ENCODE data around the gene LRFN4.

Gene LRFN4

DNA sequence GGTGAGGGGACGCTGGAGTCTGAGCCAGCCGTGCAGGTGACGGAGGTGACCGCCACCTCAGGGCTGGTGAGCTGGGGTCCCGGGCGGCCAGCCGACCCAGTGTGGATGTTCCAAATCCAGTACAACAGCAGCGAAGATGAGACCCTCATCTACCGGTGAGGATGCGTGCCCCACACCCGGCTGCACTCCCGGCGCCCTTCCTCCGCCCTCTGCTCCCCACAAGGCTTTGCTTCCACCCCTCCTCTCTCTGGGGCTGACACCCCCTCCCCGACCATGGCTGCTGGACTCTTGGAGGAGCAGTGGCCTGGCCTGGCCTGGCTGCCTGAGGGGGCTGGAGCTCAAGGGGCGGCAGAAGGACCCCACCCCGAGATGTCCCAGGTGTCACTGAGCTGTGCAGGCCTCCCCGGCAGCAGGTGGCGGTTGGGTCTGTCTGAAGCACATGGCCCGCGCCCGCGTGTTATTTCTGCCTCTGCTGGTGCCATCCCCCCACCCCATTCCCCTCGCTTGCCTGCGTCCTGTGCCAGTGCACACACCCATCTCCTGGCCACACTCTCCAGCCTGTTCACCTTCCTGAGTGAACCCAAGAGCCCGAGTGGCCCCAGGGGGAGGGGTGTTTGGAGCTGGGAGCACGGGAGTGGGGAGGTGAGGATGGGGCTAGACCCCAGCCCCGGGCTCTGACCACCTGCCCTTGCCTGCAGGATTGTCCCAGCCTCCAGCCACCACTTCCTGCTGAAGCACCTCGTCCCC, 2.2 kb downstream of the LRFN4 start:
- DNase-seq = no peak

DNA sequence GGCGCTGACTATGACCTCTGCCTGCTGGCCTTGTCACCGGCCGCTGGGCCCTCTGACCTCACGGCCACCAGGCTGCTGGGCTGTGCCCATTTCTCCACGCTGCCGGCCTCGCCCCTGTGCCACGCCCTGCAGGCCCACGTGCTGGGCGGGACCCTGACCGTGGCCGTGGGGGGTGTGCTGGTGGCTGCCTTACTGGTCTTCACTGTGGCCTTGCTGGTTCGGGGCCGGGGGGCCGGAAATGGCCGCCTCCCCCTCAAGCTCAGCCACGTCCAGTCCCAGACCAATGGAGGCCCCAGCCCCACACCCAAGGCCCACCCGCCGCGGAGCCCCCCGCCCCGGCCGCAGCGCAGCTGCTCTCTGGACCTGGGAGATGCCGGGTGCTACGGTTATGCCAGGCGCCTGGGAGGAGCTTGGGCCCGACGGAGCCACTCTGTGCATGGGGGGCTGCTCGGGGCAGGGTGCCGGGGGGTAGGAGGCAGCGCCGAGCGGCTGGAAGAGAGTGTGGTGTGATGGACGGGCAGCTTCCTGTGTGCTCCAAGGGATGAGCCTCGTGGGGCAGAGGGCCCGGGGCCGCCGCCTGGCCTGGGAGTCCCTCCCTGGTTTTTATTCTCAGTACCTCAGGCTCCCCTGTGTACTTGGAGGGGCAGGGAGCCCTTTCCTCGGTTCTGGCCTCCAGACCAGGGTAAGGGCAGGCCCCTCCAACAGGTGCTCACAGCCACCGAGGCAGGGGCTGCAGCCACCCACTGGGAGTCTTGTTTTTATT, 3.0 kb downstream of the LRFN4 start:
- DNase-seq = no peak

DNA sequence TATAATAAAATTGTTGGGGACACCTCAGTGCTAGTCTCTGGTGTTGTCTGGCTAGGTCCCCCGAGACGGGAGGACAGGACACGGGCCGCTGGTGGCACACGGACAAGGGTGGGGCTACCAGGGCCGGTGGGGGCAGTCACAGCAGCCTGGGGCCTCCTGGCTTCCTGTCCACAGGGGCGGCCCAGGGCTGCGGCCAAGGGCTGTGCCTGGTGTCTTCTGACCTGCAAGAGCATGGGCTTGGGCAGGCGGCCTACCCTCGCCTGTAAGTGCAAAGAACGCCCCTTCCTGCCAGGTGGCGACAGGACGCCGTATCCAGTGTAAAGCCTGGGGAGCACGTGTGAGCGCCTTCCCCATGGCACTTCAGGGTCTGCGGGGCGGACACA, 3.6 kb downstream of the LRFN4 start:
- DNase-seq = no peak

DNA sequence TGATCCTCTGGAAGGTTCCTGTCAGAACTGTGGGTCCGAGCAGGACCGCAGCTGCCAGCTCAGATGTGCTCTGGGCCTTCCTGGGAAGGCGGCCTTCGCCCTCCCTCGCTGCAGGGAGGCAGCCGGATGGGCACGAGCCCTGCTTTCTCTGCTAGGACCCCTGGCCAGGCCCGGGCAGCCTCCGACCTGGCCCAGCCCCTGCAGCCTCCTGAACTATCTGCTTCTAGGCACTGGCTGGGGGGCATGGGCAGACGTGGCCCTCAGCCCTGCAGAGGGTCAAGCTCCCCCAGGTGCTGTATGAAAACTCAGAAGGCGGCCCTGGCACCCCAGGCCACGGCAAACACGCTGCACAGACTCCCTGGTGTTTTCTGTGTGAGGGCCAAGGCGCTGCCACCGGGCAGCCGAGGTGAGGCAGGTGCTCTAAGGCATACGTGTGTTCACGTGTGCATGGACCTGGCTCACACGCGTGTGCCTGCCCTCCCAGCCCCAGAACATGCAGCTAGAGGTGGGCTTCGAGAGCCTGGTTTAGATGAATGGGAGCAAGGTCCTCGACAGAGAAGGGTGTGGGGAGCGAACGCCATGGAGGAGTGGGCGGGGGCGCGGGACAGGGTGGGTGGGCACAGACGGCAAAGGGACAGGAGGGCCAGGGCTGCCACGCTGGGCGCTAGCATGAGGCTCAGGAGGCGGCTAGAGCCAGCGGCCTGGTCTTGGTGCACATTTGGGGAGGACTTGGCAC, 4.3 kb downstream of the LRFN4 start:
- no peak for DNase-seq

DNA sequence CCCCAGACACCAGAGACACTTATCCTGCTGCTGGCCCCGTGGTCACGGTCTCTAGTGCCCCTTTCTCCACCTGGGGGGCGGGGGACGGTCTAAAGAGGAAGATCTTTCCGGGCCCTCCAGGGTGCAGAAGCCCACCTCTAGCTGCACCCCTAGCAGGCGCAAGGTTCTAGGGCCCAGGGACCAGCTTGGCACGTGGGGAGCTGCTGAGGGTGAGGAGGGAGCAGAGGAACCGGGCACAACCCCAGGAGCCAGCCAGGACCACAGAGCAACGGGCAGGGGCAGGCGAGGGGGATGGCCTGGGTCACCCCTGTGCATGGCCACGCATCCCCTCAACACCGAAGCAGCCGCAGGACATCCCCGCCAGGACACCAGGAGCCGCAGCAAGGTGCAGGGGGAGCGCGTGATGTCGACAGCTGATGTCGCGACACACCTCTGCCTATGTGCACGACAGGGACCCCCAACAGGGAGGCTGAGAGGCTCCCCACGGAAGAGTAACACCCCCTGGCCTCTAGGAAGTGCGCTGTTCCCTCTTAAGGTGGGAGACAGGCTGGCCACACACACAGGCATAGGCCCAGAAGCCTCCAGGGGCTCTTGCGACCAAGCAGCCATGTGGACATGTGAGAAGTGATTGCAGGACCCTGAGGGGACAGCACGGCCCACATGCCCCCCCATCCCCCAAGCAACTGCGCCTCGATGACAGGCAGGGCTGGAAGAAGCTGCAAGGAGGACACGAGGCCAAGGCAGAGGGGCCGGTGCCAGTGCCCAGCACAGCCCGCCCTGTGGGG, 5.1 kb downstream of the LRFN4 start:
- no peak for DNase-seq

DNA sequence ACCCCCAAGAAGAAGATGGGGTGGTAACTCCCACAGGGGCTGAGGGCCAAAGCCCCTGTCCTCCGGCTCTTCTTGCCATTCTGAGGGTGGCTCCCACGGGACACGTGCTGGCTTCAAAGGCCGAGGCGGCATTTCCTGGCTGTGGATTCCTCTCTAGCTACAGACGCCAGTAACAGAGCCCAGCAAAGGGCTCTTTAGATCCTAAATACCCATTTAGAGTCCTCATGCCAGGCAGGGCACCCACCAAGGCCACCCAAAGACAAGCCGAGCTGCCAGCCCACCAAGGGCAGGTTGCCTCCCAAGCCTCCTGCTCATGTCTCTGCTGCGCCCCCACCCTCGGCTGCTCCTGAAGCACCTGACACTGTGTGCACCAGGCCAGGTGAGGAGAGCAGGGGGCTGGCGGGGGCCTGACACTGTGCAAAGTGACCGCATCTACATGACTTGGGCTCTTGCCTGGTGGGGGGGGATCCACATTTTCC, 5.7 kb downstream of the LRFN4 start:
- no peak for DNase-seq

DNA sequence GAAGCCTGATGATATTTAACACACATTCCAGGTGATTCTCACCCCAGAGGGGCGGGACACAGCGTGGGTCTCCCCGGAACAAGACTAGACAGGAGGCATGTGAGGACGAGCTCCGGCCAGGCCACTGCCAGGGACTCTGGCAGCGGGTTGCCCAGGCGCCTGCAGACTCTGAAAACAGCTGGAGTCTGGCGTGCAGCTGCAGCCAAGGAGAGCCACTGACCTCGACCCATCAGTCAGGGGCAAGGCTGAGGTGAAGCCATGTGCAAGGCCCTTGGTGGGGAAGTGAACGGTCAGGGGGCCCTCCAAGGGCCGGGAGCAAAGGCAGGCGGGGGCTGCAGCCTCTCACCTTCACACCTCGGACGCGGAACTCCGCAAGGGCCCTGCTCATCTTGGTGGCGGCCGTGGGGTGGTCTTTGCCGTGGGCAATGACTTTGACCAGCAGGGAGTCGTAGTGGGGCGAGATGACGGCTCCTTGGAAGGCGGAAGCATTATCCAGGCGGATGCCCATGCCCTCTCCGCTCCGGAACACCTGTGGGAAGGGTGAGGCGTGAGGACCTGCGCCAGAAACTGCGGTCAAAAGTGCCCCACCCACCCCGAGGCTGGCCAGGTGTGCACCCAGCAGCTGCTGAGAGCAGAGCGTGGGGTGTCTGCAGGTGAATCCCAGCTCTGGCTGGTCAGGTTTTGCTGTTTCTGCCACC, 6.7 kb downstream of the LRFN4 start:
- DNase-seq = no peak

DNA sequence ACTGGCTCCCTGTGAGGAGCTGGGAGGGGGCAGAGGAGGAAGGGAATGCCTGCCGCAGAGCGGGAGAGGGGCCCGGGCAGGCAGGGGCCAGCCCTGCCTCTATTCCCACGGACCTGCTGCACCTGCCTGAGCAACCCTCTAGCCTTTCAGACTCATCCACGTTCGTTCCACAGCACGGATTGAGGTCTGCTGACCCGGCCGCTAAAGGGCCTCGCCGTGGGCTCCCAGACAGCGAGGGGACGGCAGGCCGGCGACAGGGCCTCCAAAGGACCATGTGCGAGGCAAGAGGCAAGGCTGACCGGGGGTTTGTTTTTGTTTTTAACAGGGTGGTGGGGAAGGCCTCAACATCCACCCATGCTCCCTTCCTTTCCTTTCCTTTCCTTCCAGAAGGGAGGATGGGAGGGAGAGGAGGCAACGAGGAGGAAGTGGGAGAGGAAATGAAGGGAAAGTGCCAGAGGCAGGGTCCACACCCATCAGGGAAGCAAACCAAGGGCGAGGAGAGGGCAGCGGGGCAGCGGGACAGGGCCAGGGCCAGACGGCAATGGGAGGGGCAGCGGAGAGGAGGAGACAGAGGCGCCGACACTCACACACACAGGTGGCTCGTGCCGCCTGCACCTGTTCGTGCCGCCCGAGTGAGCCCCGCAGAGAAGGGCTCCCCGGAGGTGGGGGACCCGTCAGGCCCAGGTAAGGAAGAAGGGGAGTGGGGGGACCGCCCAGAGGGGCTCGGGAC, 7.5 kb downstream of the LRFN4 start:
- DNase-seq = no peak

DNA sequence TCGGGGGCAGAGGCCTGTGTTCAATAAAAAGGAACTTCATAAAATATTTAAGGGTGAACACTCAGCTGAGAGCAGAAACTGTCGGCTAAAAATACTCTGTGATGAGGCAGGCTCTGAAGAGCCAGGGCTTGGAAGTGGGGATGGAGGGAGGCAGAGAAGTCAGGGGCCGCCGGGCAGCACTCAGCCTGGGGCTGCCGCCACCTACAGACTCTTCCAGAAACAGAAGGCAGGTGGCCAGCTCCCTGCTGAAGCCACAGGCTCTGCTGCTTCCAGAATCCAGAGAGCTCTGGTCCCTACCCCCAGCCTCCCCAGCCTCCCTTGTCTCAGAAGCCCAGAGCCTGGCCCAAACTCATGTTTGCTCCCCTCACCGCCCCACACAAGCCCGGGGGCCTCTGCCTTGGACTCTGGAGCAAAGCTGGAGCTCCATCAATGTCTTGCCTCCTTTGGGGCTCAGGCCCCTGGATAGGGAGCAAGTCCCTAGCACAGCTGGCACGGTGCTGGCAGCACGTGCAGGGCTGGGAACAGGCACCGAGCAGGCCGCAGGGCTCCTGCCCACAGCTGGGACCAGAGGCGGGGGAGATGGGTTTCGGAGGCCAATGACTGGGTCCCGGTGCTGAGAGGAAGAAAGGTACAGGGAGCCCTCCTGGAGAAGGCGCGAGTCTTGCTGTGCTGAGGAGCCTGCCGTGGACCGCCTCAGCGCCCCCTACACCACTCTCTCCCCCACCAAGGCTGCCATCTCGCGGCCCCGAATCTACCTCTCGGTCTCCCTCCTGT, 8.2 kb downstream of the LRFN4 start:
- no peak for DNase-seq

DNA sequence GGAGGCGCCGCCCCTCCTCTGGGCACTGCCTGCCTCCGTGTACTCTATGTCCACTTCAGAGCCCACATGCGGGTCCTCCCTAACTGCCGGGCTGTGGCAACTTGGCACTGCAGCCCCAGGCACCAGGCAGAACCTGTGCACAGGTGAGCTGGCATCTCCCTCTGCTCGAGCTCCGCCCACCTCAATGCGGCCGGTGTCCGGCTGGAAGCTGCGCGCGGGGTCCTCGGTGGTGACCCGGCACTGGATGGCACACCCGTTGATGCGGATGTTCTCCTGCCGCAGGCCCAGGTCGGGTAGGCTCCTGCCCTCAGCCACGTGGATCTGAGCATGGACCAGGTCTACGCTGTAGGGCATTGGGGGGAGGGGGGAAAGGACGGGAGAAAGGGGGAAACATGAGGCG, 9.1 kb downstream of the LRFN4 start:
- DNase-seq = no peak

DNA sequence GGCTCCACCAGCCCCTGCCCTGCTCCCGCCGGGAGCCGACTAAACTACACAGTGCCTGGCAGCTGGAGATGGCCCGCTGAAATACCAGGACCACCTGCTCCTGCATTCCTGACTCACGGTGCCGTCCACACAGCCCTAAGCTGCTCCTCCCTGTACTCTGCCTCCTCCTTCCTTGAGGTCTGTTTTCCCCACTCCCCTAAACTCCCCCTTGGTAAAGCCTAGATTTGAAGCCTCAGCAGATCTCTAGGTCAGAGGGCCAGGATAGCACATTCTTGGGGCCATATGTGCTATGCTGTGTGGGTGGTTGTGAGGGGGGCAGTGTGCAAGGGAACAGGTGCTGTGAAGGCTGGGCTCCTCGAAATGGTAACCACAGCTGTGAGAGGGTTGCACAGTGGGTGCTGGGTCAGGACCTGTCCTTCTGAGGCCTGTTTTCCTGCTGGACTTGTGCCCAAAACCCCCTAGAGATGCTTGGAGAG, 9.7 kb downstream of the LRFN4 start:
- DNase-seq = no peak

DNA sequence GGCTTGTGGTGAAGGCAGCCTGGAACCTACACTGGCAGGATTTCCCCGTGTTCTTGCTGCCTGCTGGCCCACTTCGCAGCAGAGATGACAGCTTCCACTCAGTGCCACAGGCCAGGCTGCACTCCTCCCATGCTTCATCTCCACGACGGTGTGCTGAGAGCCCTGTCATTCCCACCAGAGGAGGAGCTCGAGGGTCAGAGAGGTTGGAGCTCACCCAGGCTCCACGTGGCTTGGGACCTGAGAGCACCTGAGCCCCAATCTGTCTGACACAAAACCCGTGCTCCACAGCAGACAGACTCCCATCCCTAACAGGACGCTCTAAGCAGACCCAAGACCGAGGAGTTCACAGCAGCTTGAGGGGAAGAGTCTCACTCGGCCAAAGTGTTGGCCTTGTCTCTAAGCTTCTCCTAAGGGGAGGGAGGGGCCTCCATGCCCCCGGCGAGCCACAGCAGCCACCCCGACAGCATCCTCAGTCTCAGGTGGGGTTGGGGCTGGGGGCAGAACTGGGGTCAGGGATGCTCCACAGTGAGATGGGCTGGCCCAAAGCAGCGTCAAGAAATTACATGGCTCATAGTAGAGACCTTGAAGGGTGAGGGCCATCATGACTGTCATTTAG, 10.7 kb downstream of the LRFN4 start:
- no peak for DNase-seq

DNA sequence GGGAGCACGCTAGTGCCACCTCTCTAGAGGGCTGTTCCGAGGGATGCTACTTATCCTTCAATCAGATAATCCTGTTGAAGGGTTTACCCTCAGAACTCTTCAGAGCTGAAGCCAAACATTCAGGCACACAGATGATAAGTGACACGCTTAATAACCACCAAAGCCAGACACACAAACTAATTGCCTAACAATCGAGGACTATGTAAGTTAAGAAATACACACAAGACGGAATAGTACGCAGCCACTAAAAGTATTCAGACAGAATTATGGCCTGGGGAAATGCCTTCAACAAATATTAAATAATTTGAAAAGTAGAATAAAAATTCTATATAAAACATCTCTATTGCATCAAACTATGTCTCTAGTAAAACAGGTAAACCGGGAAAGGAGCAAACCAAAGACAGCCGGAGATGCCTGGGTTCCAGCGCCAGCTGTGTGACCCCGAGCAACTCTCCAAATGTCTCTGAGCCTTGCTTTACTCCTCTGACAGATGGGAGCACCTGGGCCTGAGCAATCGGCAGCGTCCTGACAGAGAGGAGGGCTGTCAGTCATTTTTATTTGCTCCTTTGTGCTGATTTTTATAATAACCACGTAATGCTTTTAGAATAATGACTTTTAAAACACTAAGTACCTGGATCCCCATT, 11.3 kb downstream of the LRFN4 start:
- no peak for DNase-seq

DNA sequence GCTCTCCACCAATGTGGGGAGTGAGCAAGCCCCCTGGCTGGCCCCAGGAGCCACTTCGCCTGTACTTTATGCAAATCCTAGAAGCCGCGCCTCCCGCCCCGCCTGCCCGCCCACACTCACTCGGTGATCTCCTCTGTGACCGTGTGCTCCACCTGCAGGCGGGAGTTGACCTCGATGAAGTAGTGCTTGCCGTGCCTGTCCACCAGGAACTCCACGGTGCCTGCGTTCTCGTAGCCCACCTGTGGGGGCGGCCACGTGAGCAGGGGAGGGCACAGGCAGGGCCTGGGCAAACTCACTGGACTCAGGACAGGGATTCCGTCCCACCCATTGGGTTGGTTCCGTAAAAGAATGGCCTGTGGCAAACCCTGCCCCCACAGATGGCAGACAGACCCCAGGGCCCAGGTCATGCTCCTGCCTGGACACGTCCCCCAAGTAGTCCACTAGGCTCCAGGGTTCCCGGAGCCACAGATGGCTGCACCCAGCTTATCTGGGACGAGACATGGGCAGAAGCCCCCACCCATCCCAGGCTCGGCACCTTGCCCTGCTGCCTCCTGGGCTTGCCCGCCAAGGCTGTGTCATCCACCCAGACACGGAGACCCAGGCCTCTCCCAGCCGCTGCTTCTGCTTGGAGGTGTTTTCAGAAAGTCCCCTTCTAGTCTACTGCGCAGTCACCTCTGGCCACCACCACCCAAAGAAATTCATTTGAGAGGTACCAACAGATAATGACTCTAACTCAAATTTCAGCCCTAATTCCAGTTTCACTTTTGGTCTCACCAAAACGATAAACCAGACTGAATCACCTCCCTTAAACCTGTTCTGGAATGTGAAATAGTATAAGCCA, 12.1 kb downstream of the LRFN4 start:
- peak; percentile 85 for DNase-seq

DNA sequence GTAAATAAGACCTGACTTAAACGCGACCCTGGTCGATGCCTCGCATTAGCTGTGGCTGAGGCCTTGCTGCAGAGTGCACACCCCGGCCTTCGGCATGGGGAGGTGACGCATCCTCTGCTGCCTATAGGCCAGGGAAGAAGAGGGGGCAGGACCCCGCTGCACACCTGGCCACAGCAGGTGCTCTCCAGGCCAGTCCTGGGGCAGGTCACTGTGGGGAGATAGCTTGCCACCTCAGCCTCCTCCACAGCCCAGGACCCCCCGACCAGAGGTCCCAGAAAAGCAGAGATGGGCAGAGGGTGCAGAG, 12.7 kb downstream of the LRFN4 start:
- no peak for DNase-seq

DNA sequence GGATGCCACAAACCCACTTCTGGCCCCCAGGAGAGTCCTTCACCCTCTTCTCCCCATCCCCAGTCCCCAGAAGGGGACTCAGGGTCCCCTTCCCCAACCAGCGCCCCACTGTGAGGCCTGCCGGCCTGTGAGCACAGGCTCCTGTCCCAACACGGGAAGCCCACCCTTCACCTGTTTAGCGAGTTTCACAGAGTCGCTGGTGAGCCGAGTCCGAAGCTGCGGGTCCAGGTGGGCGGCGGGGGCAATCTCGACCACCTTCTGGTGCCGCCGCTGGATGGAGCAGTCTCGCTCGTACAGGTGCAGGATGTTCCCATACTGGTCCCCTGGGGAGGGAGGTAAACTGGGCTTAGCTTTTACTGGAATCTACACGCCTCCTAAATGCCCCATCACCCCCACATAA, 13.3 kb downstream of the LRFN4 start:
- no peak for DNase-seq

DNA sequence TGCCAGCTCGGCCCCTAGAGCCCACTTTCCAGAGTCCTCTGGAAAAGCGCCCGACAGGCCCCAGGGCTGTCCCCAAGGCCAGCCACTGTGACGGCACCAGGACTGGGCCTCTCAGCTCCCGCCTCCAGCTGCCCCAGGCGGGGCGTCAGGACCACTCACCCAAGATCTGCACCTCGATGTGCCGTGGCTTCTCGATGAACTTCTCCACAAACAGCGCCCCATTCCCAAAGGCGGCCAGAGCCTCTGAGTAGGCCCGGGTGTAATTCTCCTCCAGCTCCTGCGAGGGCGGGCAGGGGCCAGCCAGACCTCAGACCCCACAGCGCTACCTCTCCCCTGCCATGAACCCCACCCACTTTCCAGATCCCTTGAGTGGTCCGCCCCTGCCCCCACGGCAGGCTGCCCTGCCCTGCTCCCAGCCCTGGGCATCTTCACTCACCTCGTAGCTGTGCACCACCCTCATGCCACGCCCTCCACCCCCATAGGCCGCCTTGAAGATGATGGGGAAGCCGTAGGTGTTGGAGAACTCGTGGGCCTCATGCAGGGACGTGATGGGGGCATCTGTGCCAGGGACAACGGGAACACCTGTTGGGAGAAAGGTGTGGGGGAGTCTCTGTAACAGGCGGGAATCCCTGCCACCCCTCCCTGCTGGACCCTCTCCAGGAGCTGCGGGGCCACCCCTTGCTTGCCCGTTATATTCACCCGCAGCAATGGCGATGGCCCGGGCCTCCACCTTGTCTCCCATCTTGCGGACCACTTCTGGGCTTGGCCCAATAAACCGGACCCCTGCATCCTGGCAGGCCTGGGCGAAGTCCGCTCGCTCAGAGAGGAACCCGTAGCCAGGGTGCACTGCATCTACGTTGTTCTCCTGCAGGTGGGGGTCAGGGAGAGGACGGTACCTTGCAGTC, 14.0 kb downstream of the LRFN4 start:
- no peak for DNase-seq

DNA sequence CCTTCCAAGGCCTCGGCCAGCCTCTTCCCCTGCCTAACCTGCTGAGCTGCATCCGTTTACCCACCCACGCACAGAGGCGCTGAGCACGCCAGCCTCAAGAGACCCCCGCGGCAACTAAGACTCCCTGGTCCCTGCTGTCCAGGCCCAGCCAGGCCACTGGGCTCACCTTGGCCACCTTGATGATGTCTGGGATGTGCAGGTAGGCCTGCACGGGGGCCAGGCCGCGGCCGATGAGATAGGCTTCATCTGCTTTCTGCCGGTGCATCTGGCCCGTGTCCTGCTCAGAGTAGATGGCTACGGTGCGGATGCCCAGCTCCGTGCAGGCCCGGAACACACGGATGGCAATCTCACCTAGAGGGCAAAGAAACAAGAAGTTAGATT, 14.6 kb downstream of the LRFN4 start:
- no peak for DNase-seq
